GM21515 (cell line): Measurements from ENCODE around the gene CDK6.

ENCODE experiments used
- ATAC-seq: cut with Tn5 transposase; IDR thresholded peaks from one replicate; pipeline ENCODE4 v1.9.1; 2021; ENCODE audit not compliant: unreplicated experiment

The CDK6 gene

DNA sequence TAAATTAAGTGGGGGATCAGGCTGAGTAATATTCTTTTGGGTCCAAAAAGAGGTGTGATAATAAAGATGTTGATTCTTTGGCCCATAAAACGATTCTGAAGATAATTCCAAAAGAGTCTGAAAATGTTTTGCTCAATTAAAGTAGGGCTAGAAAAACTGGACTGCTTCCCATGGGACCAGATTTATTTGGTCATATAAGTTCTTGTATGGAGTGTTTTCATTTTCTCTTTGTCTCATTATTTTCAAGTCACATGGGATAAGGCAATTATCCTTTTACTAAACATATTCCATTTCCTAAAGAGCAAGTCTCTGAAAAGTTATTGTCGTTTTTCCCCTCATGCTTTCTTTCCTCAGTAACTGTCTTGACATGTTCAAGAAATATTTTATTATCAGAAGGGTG is 41.5 kb downstream of the CDK6 start:
- no peak for ATAC-seq

DNA sequence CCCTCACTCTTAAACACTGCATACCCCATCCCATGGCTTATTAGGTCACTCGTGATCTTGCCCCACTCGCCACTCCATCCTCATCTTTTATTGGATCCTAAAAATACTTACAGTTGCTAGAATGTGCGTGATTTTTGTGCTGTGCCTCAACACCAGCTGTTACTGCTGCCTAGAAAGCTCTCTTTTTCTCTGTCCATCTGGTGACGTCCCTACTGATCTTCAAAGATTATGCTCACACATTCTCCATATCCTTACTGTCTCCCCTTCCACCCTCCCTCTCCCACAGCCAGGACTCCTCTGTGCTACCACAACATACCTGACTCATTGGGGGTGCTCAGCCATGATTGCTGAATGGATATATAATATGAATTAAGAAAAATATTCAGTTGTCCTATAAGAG is 42.0 kb downstream of the CDK6 start:
- ATAC-seq, result no peak

DNA sequence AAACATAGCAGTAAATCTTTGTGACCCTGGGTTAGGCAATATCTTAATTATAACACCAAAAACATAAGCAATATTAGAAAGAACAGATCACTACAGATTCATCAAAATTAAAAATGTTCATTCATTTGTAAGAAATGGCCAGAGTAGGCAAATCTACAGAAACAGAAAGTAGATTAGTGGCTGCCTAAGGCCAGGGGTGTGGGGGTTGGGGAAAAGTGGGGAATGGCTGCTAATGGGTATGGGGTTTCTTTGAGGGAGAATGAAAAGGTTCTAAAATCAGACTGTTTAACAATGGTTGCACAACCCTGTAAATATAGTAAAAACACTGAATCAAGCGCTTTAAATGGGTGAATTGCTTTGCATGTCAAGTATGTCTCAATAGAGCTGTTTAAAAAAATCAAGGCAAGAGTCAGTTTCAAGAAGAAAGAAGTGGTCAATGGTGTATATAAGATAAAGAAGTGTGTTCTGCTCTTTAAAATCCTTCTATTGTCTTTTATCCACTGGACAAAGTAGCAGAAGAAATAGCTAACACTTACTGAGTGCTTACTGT is 42.6 kb downstream of the CDK6 start:
- no peak for ATAC-seq

DNA sequence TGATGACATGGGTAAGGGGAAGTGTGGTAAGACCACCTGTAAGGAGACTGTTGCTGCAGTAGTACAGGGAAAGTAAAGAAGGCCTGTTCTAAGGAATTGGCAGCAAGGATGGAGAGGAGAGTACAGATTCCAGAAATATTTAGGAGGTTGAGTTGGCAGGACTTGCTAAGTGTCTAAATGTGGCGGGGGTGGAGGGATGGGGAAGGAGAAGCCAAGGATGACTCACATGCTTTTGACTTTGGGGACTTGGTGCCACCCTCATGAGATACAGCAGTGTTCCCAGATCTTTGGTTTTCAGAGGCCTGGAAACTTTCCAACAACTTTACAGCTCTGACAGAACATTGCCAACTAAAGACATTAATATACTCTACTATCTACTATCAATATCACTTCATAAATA is 45.4 kb downstream of the CDK6 start:
- no peak for ATAC-seq

DNA sequence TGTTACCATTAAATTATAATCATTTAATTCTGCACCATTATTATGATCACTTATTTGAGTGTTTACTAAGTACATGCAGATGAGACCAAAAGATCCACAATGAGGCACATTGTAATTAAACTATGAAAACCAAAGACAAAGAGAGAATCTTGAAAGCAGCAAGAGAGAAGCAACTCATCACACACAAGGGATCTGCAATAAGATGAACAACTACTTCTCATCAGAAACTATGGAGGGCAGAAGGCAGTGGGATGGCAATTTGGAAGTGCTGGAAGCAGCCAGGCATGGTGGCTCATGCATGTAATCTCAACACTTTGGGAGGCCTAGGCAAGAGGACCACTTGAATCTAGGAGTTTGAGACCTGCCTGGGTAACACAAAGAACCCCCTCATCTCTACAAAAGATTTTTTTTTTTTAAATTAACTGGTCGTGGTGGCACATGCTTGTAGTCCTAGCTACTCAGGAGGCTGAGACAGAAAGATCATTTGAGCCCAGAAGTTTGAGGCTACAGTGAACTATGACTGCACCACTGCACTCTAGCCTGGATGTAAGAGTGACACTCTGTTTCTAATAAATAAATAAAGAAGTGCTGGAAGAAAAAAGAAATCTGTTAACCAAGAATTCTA is 47.7 kb downstream of the CDK6 start:
- ATAC-seq, result no peak

DNA sequence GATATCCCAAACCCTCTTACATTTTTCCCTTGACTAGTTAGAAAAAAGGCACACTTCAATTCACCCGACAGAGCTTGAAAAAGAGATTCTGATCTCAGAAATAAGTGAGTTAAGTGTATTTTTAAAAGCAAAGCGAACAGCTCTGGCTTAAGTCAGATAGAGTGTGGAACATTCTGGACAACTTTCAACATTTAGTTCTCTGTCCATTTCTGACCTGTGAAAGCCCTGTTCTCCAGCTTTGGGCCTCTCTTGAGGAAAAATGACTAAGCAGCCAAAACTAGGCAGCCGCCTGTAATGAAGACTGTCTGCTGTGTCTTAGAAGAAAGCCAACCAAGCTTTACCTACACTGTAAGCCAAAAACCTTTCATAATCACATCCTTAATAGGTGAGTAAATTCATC is 50.5 kb downstream of the CDK6 start:
- ATAC-seq, result no peak

DNA sequence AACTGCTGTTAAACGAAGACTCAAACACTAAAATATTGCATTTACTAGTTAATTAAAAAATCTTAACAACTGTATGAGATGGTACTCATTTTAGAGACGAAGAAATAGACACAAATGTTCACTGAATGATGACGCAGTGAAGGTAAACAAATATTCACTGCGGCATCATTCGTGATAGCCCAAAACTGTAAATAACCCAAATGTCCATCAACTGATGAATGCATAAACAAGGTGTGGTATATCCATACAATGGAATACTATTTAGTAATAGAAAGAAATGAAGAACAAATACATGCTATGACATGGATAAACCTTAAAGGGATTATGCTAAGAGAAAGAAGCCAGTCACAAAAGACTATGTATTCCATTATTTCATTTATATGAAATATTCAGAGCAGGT is 51.4 kb downstream of the CDK6 start:
- ATAC-seq, result no peak

DNA sequence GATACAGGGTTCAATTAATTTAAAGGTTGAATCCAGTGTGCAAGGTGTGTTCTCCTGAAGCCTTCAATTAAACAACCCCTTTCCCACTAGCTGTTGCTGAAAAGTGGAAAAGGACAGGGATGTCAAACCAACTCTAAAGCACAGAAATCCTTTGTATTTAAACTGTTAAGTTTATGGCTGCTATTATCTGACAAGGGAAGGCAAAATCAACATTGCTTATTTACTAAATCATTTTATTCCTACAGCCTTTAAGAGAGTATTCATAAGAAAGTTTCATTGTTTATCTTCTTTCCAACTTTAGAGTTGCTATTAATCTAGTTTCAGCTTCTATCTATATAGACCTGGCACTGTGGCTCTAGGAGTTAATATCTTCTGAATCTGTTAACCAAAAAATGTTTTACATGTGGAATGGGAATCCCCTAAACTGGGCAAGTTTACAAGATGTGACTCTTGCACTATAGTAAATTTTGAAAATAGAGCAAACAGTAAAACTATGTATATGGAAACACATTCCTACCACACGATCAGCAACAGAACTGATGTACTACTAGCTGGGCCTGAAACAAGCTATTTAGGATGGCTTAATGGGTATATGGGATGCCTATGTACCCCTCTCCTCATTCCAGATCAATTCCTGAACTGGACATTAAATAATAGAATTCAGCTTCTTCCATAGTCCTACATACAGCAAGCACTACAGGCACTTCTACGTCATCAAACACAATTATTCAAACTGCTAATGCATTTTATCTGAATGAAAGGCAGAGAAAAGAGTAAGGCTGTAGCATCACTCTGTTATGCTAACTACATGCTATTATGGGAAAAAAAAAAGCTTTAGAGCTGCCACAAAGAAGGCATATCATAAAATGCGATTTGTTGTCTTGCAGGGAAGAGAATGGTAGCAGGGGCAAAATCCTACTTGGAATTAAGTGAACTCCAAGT is 52.8 kb downstream of the CDK6 start:
- ATAC-seq, result no peak

DNA sequence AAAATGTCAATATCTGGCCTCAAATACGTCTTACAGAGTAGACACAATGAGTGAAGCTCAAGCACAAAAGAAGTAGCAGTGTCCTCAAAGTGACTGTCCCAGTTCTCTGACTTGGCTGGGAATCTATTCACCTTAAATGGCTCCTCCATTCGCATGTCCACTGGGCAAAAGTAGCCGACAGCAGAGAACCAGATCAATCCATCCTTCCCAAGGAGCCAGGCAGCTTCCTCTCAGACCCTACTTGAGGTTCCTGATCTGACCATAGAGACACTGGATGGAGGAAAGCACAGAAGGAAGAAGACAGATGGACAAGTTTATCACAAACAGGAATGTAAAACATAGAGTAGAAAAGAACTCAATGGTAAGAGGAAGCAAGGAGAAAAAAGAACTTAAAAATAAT is 53.5 kb downstream of the CDK6 start:
- ATAC-seq, result no peak

DNA sequence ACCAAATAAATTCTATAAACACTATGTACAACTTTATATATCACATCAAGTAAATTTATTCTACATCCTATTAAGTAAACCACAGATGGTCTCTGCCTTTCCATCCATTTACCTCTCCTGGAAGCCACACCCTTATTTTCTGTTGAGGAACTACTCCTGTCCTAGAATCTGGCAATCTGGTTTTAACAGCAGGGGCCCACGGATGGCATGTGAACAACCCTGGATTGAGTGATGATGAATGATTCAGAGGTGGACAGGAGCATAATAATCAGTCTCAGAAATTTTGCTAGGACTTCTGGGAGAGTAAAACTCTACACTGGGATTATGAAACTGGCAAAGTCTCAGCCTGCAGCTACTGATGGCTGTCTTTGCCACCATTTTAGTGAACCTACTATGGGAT is 54.1 kb downstream of the CDK6 start:
- no peak for ATAC-seq

DNA sequence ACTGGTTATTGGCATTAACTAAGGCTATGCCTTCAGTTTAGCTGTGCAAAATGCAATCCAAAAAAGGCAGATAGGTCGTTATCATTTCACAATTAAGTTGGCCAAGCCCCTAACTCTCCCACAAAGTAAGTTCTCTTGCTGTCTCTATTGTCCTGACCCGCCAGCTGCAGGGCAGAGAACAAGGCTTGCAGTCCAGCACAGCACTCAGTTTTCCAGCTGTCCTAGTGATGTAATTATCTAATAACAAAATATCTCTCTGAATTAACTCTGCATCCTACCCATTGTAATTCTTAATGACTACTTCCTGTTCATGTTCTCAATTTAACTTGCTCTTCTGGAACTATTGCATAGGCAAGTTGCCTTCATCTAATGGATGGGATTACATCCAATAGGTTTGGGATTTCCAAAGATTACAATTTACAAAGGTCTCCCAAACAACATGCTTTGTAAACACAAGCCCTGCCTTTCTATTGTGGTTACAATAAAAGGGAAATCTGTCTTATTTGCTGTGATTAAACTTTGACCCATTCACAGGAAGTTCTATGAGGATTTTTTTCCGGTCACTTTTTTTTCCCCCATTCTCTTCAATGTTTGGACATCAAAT is 55.2 kb downstream of the CDK6 start:
- ATAC-seq, result no peak

DNA sequence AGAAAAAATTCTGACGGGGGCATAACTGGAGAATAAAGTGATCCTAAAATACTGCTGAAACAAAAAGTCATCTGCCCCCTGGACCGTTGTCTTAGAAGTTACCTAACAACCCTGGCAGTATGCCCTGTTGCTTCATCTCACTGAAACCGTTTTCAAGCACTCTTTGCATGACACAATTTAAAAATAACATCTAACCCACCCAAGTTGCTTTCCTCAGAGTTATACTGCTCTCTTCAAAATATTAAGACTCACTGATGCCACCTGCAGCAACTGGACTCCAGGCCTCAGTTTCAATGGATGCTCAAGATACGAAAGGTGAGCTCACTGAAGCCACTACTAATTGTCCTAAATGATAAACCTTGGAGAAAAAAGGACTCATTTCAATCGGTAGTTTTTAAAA is 57.4 kb downstream of the CDK6 start:
- ATAC-seq, result peak; percentile 45

DNA sequence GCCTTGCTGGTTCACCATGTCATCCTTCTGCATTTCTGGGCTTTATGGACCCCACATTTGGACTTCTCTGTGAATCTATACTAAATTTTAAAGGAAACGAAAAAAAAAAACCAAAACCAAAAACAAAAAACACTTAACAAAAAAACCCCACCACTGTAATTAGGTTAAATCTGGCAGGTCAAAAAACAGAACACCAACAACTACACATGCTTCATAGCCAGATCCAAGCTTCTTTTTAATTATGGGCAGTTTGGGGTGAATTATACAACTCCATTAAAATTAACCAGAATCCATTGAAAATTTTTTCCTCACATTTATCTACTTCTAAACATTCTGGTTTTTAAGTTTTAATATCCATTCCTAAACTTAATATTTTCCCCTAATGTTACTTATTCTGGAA is 58.4 kb downstream of the CDK6 start:
- no peak for ATAC-seq

DNA sequence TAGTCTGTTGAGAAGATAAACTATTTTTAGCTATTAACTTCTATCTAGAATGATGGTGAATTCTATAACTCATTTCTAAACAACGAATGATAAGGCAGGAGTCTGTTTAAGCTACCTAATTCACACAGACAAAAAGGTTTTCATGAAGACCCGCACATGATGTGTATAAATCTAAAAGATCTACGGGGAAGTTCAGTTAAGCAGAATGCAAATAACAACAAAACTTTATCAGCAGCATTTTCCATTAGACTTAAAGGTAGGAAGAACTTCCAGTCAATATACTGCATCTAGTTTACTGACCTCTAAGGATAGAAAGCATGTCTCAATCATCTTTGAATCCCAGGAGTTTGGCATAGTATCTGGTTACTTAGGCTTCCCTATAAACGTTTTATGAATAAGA is 62.6 kb downstream of the CDK6 start:
- no peak for ATAC-seq

DNA sequence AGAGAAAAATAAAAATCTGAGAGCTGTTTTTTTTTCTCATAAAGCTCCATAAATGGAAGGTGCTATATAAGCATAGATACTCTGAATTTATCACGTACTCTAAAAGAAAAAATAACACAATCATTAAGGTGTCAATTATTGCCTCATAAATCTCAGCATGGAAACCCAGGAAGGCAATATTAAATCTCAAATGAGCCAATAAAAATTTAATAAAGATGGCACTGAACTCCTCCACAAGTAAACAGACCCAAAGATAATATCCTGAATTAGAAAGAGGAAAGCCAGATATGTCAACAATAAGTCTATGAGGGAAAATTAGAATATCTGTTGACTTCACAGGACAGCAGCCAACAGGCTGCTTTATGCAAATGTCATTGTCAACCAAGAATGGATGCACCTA is 66.5 kb downstream of the CDK6 start:
- ATAC-seq, result no peak

DNA sequence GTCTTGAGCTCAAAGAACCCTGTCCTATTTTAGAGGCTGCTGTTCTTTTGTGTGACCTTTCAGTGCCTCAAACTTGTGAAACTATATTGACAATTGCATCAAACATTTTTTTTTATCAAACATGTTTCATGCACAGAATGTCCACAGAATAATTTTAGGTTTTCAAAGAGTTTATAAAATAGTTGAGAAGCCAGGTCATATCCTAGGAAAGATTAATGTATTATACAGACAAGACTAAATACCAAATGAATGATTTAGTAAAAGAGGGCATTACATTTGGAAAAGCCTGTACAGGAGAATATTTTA is 67.0 kb downstream of the CDK6 start:
- ATAC-seq, result peak; percentile 18

DNA sequence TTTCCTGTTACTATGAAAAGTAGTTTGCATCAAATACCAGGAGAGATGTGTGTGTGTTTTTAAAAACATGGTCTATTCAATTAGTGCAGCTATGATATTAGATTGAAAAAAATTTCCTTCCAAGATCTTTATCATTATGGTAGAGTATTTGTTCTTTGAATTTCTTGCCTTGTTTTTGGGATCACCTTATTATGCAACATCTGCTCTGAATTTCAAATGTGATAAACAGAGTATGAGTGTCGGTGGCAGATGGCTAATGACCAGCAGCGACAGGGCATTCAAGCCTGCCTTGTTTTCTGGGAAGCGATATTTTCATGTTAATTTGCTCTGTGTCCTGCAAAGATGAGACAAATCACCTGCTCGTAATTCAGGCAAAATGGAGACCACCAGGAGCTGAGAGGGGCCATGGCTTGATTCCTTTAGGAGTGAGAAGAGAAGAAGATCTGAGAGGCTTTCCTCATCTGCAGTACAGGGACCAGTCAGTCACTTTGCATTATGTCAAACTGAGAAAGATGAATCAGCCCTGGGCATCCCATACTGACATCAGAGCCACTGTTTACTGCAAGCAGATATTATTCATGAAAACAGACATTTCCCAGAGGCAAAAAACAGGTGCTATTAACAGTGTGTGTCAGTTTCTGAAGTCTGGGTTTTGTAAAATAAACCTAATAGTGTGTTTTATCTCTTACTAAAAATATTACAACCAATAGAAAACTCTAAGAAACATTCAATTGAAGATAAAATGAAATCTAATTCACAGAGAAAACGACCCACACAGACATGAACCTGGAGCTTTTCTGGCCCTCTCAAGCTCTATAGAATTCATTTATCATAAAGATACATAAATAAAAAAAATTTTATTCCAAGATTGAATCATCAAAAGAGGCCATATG is 67.6 kb downstream of the CDK6 start:
- ATAC-seq, result peak; percentile 77

DNA sequence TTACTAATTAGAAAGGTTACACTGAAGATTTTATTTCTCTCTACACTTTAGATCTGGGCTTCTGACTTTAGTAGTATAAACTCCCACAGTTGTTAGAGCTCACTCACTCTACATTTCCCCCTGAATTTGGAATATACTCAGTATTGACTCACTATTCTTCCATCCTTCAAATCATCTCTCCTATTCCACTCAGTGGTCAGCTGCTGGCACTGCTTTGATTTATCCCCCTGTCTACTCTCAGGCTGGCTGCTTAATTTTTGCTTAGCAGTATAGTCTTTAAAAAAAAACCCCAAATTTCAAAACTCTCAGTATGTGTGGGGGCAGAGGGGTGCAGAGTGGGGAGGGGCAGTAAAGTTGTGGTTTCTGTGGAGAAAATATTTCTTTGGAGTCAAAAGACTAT is 68.9 kb downstream of the CDK6 start:
- no peak for ATAC-seq

DNA sequence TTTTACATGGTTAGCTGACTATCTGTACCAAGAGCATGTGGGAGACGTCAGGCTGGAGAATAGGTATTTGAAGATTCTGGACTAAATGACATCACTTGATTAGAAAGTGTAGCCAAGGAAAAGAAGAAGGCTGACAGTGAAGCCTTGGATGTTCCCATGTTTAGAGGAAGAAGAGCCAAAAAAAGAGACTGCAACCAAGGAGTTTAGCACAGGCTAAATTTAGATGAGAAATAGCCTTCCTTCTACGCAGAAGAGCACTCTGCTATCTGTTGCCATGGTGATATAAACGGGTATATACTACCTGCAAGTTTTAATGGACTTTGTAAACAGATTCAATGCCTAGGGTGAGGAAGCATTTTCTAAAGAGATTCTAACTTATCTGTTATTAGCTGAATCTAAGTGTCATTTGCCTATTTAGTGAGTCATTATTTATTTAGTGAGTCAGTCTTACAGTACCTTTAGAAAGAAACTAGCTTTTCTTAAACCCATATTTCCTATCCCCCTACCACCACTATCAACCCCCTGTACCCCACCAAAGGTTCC is 69.8 kb downstream of the CDK6 start:
- no peak for ATAC-seq

DNA sequence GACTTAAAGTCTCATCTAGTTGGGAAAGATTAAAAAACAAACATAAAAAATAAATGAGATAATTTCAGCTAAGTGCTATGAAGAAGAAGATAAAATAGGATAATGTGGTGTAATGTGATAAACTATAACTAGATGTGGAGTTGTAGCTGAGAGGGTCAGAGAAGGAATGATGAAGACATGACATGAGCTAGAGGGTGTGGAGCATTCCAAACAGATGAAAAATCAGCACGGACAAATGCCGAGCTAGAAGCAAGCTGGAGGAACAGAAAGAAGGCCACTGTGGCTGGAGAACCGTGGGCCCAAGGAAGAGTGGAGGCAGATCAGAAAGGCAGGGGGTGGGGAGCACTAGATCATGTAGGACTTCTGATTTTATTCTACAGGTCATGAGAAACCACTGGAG is 70.6 kb downstream of the CDK6 start:
- ATAC-seq, result no peak
